K562 (cell line): ENCODE data around the gene DCTN5. TPM values are rescaled to one million over a fixed set of nuclear protein-coding genes. Genes with fewer than 3 reads are reported as not detected.
A peak's percentile ranks its signal among the peaks of the same experiment; 100 is the strongest.

Experiments
- ATAC-seq: fragments of 200-7000 bp; cut with Tn5 transposase; 3 replicates; pipeline ENCODE4 v1.9.1; 2020; ENCODE audit warnings: moderate library complexity
- BruUV-seq: library from RNA; stranded (reverse); fragments of 400-500 nt; replicated peaks from 2 replicates; lab custom pipeline; 2021; lab: Mats Ljungman, UMichigan
- CTCF ChIA-PET: fragments of 300-600 bp; formaldehyde crosslinking; extraction: SDS; loops from one replicate; lab custom pipeline; 2021; ENCODE audit warnings: low intra/inter-chr PET ratio; lab: Yijun Ruan, JAX
- POLR2A ChIA-PET: fragments of 300-600, 350-650 bp; sonication (Branson Sonifier 250); formaldehyde crosslinking; extraction: SDS; loops from one replicate; lab custom pipeline; 2021; ENCODE audit warnings: antibody characterized with exemption, inconsistent platforms; lab: Yijun Ruan, JAX
- DNase-seq, 4 experiments: peaks; one replicate each; pipeline versions ENCODE4 v3.0.0 to v3.0.0-alpha.2; 2011 to 2018; ENCODE audit warnings: low spot score in 3 of 4, mixed read lengths in 3 of 4; ENCODE audit errors: extremely low read depth in 1 of 4
- FAIRE-seq: peaks from 2 replicates; lab custom pipeline; 2011; peaks lifted over from hg19 to GRCh38; lab: Jason Lieb, UNC
- H2AFZ ChIP-seq: 2 replicates; pipeline ENCODE4 v1.6.0; 2011; ENCODE audit warnings: low read depth, low read length, control low read depth, inconsistent platforms
- H3K27ac ChIP-seq: fragments of 200-600 bp; 3 replicates; pipeline ENCODE4 v1.8.0; 2011; ENCODE audit warnings: low read depth, mild to moderate bottlenecking, control low read depth, inconsistent platforms, low read length, moderate library complexity, mixed read lengths; ENCODE audit errors: extremely low read depth
- H3K27me3 ChIP-seq, 2 experiments: fragments of 300-600 bp in 1 of 2; 2 replicates in 1 of 2; 3 replicates in 1 of 2; pipeline versions ENCODE4 v1.6.0 to v1.8.0; 2011; ENCODE audit warnings: inconsistent platforms in 2 of 2, low read length in 2 of 2, mild to moderate bottlenecking in 1 of 2, mixed read lengths in 1 of 2, moderate library complexity in 1 of 2; ENCODE audit not compliant: control insufficient read depth in 2 of 2, insufficient read depth in 2 of 2
- H3K36me3 ChIP-seq: fragments of 300-600 bp; 3 replicates; pipeline ENCODE4 v1.8.0; 2011; ENCODE audit warnings: mild to moderate bottlenecking, low read length, inconsistent platforms; ENCODE audit not compliant: control insufficient read depth, insufficient read depth
- H3K4me1 ChIP-seq, 2 experiments: fragments of 200-600 bp in 1 of 2; replicated peaks in 1 of 2; 2 replicates in 1 of 2; 3 replicates in 1 of 2; pipeline versions ENCODE4 v1.5.1 to v1.8.0; 2011; ENCODE audit warnings: inconsistent platforms in 2 of 2, low read length in 2 of 2, mild to moderate bottlenecking in 1 of 2, mixed read lengths in 1 of 2, moderate library complexity in 1 of 2; ENCODE audit not compliant: control insufficient read depth in 2 of 2, insufficient read depth in 2 of 2
- H3K4me2 ChIP-seq: 2 replicates; pipeline ENCODE4 v1.6.1; 2011; ENCODE audit warnings: low read length, control low read depth, inconsistent platforms, mixed read lengths; ENCODE audit not compliant: insufficient read depth
- H3K4me3 ChIP-seq: fragments of 200-600 bp; sonication (generic), shearing (Covaris generic); 2 replicates; pipeline ENCODE4 v1.5.1; 2016; ENCODE audit warnings: control low read depth, inconsistent platforms
- H3K79me2 ChIP-seq: fragments of 200-600 bp; 3 replicates; pipeline ENCODE4 v1.8.0; 2011; ENCODE audit warnings: low read length, inconsistent platforms; ENCODE audit not compliant: control insufficient read depth, insufficient read depth
- H3K9ac ChIP-seq, 2 experiments: 2 replicates each; pipeline versions ENCODE4 v1.6.0 to v1.6.1; 2011; ENCODE audit warnings: low read depth in 2 of 2, low read length in 2 of 2, control low read depth in 1 of 2, inconsistent platforms in 1 of 2, mild to moderate bottlenecking in 1 of 2, mixed read lengths in 1 of 2; ENCODE audit not compliant: insufficient read depth in 1 of 2
- H3K9me1 ChIP-seq: one replicate; pipeline ENCODE4 v1.6.0; 2011; ENCODE audit warnings: inconsistent platforms, mild to moderate bottlenecking, low read length, moderate library complexity; ENCODE audit not compliant: control insufficient read depth, insufficient read depth
- H3K9me3 ChIP-seq: replicated peaks from 2 replicates; pipeline ENCODE4 v1.5.1; 2011; ENCODE audit warnings: low read depth, low read length, inconsistent platforms; ENCODE audit not compliant: control insufficient read depth, insufficient read depth
- H4K20me1 ChIP-seq: replicated peaks from 2 replicates; pipeline ENCODE4 v1.6.1; 2011; ENCODE audit warnings: low read length, inconsistent platforms, mixed read lengths; ENCODE audit not compliant: control insufficient read depth, insufficient read depth
- ILF3 ChIP-seq: fragments of 450-650 bp; IDR thresholded peaks from 2 replicates; pipeline ENCODE4 v1.6.1; 2018; ENCODE audit warnings: antibody characterized with exemption, mild to moderate bottlenecking, moderate library complexity, borderline replicate concordance
- RBFOX2 ChIP-seq: fragments of 200-400 bp; formaldehyde crosslinking; IDR thresholded peaks from 2 replicates; pipeline ENCODE4 v1.6.1; 2017; ENCODE audit warnings: low read depth, mild to moderate bottlenecking, low read length, moderate library complexity
- TGIF2 ChIP-seq: sonication (generic); formaldehyde crosslinking; IDR thresholded peaks from 2 replicates; pipeline ENCODE4 v1.8.1; 2022; ENCODE audit warnings: mild to moderate bottlenecking, missing genetic modification reagents, moderate library complexity
- TRIM25 ChIP-seq: fragments of 450-650 bp; IDR thresholded peaks from 2 replicates; pipeline ENCODE4 v1.7.0; 2016; ENCODE audit warnings: borderline replicate concordance
- WGBS: fragments of 100-300 bp; shearing (Covaris generic); methylation state at CpG from one replicate; pipeline ENCODE4 v1.1.6; 2016; ENCODE audit warnings: low coverage, mixed read lengths; ENCODE audit not compliant: insufficient coverage; ENCODE audit errors: missing lambda C conversion rate; 5-methylcytosine and 5-hydroxymethylcytosine counted together
- in situ Hi-C: fragments of 300-500 bp; cut with MboI; formaldehyde crosslinking; loops from 4 replicates; pipeline ENCODE4 v1.15.0; 2018; ENCODE audit warnings: inconsistent platforms, mixed read lengths
- intact Hi-C: fragments of 100-400 bp; cut with micrococcal nuclease; formaldehyde crosslinking; loops from 2 replicates; pipeline ENCODE4 v1.14.2; 2022
- polyA plus RNA-seq, 8 experiments: library from polyadenylated mRNA; depleted of rRNA in 4 of 8; stranded (reverse) in 5 of 8; unstranded in 3 of 8; fragments of >200 nt; fragmentation: Nextera tagmentation in 2 of 8; fragmentation: Illumina TruSeq in 1 of 8; extraction: Ambion mirVana in 2 of 8; extraction: Trizol in 1 of 8; gene quantifications; 2 replicates each; pipeline versions ENCODE4 v1.2.1 to v1.2.3, GENCODE V29; 2011 to 2014; ENCODE audit warnings: inconsistent platforms in 1 of 8, missing spikeins in 1 of 8
- total RNA-seq, 7 experiments: library from RNA; depleted of rRNA in 6 of 7; stranded (reverse); fragments of >200 nt in 6 of 7; fragmentation: Illumina TruSeq in 2 of 7; extraction: Trizol in 2 of 7; gene quantifications; 2 replicates each; pipeline versions ENCODE4 v1.2.1 to v1.2.3, GENCODE V29; 2011 to 2021; ENCODE audit warnings: low replicate concordance in 1 of 7

The DCTN5 gene
- total and polyA plus RNA-seq, 9 of the 15 experiments (the other 6 are each of a cell fraction or from before 2014, with no cell fraction given): 35.8 to 149 (median 75.9) TPM

- FAIRE-seq: no peak
- peaks cover 66% of the 10 kb centered on the region for H3K36me3 ChIP-seq
- no peak overlapping the region for H3K4me2 ChIP-seq
- no peaks in the 10 kb centered on the region for H4K20me1 ChIP-seq
- DNase-seq: no peak
- H3K9me3 ChIP-seq: no peaks in the 10 kb centered on the region
- in situ Hi-C loops: no loop called here
- H3K9ac ChIP-seq: no peak overlapping the region
- no peak overlapping the region for H3K4me3 ChIP-seq
- 97% methylated on average over 4 of the region's 4 CpGs for WGBS
- H3K79me2 ChIP-seq: peaks cover 69% of the 10 kb centered on the region
- BruUV-seq: no TSS peak
- POLR2A ChIA-PET: interaction anchor here (0.7 to 1.4 kb wide), 4 partner anchors 10 to 37 kb away, joined by 3 to 6 read pairs (median 4); partner anchors contain the start of genes DCTN5 and PALB2
- intact Hi-C loops: no loop called here
- TF ChIP-seq TGIF2 (CRISPR knock-in tag) (no peak), ILF3 (no peak), RBFOX2 (0 out of 2 replicates have a peak, but pooled peaks have one; percentile 17), TRIM25 (no peak)
- TF ChIP-seq, all 486 proteins: peak for 1
- CTCF ChIA-PET: no interaction called here
- no peaks in the 10 kb centered on the region; a peak in 1 of 5 replicates for H3K4me1 ChIP-seq
- no peaks in the 10 kb centered on the region for H3K27me3 ChIP-seq
- H3K27ac ChIP-seq: no peak overlapping the region
- H3K9me1 ChIP-seq: no peaks in the 10 kb centered on the region
- H2AFZ ChIP-seq: no peak overlapping the region
- ATAC-seq: no peak
Measured at GRCh38 chr16:23651943-23652468, 10.7 kb downstream of the DCTN5 start.
